Measurements from ENCODE around the gene UCN2.

The UCN2 gene

DNA sequence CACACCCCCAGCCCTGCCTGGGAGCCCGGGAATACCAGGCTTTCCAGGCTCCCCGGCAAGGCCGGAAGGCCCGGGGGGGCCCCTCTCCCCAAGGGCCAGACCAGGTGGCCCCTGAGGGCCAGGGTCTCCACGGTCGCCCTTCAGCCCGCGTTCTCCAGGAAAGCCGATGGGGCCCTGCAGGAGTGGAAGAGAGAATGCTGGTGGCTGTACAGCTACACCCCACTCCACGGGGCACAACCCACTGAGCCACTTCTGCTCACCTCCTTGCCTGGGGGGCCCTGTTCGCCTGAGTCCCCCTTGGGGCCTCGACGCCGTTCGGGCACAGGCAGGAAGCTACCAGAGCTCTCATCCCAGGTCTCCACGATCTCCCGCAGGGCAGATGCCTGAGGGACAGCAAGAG is 11.8 kb upstream of the UCN2 start:
- TF ChIP-seq, protein P1, sequence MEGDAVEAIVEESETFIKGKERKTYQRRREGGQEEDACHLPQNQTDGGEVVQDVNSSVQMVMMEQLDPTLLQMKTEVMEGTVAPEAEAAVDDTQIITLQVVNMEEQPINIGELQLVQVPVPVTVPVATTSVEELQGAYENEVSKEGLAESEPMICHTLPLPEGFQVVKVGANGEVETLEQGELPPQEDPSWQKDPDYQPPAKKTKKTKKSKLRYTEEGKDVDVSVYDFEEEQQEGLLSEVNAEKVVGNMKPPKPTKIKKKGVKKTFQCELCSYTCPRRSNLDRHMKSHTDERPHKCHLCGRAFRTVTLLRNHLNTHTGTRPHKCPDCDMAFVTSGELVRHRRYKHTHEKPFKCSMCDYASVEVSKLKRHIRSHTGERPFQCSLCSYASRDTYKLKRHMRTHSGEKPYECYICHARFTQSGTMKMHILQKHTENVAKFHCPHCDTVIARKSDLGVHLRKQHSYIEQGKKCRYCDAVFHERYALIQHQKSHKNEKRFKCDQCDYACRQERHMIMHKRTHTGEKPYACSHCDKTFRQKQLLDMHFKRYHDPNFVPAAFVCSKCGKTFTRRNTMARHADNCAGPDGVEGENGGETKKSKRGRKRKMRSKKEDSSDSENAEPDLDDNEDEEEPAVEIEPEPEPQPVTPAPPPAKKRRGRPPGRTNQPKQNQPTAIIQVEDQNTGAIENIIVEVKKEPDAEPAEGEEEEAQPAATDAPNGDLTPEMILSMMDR (IDR thresholded peaks at IDR 0.05; ENCODE audit: low read depth, low read length, missing control alignments): no peak
- DNase-seq (ENCODE audit: low read depth): no peak
- H3K4me3 ChIP-seq (ENCODE audit: low read depth, low read length): no peak overlapping the region

DNA sequence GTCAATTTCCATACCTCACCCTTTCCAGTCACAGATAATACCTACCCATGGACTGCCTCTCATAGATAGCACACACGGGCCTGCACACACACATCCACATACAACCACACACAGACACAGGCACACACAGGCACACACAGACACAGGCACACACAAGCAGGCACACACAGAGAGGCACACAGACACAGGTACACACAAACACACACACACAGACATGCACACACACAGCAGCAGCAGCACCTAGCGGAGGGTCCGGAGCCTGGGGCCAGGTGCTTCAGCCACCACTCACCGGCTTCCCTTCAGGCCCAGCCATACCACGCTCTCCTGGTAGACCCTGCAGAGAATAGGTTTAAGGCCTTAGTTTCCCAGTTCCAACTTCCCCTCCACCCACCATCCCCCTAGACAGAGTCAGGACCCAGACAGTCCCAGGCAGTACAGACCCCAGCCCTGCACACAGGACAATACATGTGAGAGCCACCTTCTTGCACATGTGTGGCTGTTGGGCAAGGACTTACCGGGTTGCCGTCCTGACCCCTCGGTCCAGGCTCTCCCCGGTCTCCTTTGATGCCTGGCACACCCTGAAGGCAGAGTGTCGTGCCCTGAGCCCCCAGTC is 10.5 kb upstream of the UCN2 start:
- no peak for DNase-seq (ENCODE audit: low read depth)
- TF ChIP-seq, protein P1 (IDR thresholded peaks at IDR 0.05; ENCODE audit: low read depth, low read length, missing control alignments): no peak
- H3K4me3 ChIP-seq (ENCODE audit: low read depth, low read length): no peak overlapping the region

DNA sequence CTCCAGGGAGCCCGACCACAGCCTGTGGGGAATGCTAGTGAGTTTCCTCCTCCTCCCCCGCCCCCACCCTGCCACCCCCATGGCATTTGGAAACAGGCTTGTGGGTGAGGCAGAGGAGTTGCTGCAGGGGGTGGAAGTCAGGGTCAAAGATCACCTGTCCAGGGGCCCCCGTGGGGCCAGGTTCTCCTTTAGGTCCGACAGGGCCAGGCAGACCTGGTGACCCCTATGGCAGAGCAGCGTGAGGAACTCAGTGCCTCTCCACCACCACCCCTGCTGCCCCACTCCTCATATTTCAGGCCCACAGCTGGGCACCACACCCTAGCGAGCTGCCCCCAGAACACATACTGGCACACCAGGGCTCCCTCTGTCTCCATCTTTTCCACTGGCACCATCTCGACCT is 8.9 kb upstream of the UCN2 start:
- DNase-seq (ENCODE audit: low read depth): no peak
- TF ChIP-seq, protein P1 (IDR thresholded peaks at IDR 0.05; ENCODE audit: low read depth, low read length, missing control alignments): no peak
- no peak overlapping the region for H3K4me3 ChIP-seq (ENCODE audit: low read depth, low read length)

DNA sequence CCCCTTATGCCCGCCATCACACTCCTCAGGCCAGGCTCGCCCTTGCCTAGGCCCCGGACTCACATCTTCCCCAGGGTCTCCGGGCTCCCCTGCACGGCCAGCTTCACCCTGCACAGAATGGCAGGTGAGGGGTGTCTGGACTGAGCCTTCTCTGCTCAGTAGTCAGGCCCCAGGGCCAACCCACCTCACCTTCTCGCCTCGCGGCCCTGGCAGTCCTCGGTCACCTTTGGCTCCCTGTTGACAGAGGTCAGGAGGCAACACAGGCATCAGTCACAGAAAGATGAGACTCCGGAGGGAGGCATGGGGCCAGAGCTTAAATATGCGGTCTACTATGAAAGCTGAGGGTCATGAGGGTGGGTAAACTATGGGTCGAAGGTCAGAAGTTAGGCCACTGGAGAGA is 8.4 kb upstream of the UCN2 start:
- DNase-seq (ENCODE audit: low read depth): no peak
- TF ChIP-seq, protein P1 (IDR thresholded peaks at IDR 0.05; ENCODE audit: low read depth, low read length, missing control alignments): no peak
- no peak overlapping the region for H3K4me3 ChIP-seq (ENCODE audit: low read depth, low read length)

DNA sequence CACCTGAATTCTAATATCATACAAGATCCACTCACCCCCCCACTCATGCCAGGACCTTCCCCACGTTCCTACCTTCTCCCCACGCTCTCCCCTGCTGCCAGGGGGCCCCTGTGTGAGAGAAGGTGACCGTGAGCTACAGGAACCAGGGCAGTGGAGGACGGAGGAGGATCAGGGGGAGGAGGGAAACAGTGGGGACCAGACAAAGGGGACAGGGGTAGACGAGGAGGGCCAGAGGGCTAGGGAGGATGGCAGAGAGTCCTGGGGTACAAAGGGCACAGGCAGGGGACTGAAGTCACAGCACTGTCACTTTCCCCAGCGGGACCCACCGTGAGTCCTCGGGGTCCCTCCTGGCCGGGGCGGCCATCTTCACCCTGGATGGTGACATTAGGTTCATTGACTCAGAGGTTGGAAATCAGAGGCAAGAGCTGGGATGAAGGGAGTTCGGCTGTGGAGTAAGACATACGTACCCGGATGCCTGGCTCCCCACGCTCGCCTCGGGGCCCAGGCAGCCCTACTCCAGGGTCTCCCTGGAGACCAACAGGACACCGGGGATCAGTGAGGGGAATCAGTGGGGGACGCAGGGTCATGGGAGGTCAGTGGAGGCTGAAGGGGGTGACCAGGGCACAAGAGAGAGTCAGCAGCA is 6.3 kb upstream of the UCN2 start:
- TF ChIP-seq, protein P1 (IDR thresholded peaks at IDR 0.05; ENCODE audit: low read depth, low read length, missing control alignments): no peak
- no peak for DNase-seq (ENCODE audit: low read depth)
- no peak overlapping the region for H3K4me3 ChIP-seq (ENCODE audit: low read depth, low read length)

DNA sequence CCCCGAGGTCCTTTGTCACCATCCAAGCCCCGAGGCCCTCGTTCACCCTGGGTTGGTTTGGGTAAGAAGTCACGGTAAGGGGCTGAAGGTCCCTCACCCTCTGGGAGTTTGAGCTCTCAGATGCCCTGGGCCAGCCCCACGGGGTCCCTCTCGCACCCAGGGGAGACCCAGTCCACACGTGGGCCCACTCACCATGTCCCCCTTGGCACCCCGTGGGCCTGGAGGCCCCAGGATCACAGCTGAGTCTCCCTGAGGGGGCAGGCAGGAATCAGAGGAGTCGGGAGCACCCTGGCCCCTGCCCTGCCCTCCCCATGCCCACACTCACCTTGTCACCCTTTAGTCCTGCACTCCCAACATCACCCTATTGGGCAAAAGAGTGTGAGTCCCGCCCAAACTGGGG is 5.8 kb upstream of the UCN2 start:
- TF ChIP-seq, protein P1 (IDR thresholded peaks at IDR 0.05; ENCODE audit: low read depth, low read length, missing control alignments): no peak
- no peak for DNase-seq (ENCODE audit: low read depth)
- H3K4me3 ChIP-seq (ENCODE audit: low read depth, low read length): no peak overlapping the region

DNA sequence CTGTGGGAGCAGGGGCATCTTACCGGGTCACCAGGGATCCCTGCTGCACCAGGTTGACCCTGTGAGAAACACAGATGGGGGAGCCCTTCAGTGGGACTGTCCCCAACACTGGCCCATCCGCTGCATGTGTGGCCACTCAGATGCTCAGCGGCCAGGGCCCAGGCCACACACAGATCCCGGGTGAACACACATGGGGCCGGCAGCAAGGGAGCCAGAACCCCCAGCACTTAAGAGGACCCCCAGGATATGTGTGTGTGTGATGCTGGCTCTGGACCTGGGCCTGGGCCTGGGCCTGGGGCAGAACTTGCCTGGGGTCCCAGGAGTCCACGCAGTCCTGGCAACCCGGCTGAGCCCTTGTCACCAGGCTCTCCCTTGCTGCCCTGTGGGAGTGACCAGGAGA is 4.9 kb upstream of the UCN2 start:
- DNase-seq (ENCODE audit: low read depth): no peak
- no peak overlapping the region for H3K4me3 ChIP-seq (ENCODE audit: low read depth, low read length)
- TF ChIP-seq, protein P1 (IDR thresholded peaks at IDR 0.05; ENCODE audit: low read depth, low read length, missing control alignments): no peak
